HepG2 (cell line): ENCODE results near the gene DPP3. TPM values are rescaled to one million over a fixed set of nuclear protein-coding genes. Genes with fewer than 3 reads are reported as not detected.

Experiments
- ATF1 ChIP-seq: IDR thresholded peaks from 2 replicates; pipeline ENCODE4 v1.6.1; 2016; ENCODE audit warnings: mild to moderate bottlenecking, control low read depth
- FUBP1 ChIP-seq: sonication (generic); formaldehyde crosslinking; IDR thresholded peaks from 2 replicates; pipeline ENCODE4 v1.5.1; 2020; ENCODE audit warnings: missing genetic modification reagents, mild to moderate bottlenecking, borderline replicate concordance
- HES4 ChIP-seq: sonication (generic); formaldehyde crosslinking; IDR thresholded peaks from 2 replicates; pipeline ENCODE4 v1.9.0; 2021; ENCODE audit warnings: mild to moderate bottlenecking, missing genetic modification reagents, borderline replicate concordance
- IKZF1 ChIP-seq: fragments of 450-650 bp; IDR thresholded peaks from 2 replicates; pipeline ENCODE4 v1.7.1; 2016
- MIER2 ChIP-seq: IDR thresholded peaks from 2 replicates; pipeline ENCODE4 v1.6.1; 2016; ENCODE audit warnings: missing biosample characterization, missing genetic modification reagents
- TFE3 ChIP-seq: IDR thresholded peaks from 2 replicates; pipeline ENCODE4 v1.6.1; 2016
- ZNF362 ChIP-seq: sonication (generic); formaldehyde crosslinking; IDR thresholded peaks from 2 replicates; pipeline ENCODE4 v1.4.0; 2020; ENCODE audit warnings: missing genetic modification reagents, mild to moderate bottlenecking, borderline replicate concordance
- ZNF441 ChIP-seq: sonication (generic); formaldehyde crosslinking; IDR thresholded peaks from 2 replicates; pipeline ENCODE4 v1.7.0; 2021; ENCODE audit warnings: missing genetic modification reagents, borderline replicate concordance
- polyA plus RNA-seq, 8 experiments: library from polyadenylated mRNA; depleted of rRNA in 3 of 8; stranded (reverse) in 7 of 8; unstranded in 1 of 8; fragments of >200 nt; fragmentation: Illumina TruSeq in 4 of 8; extraction: Trizol in 4 of 8; gene quantifications; 2 replicates each; pipeline versions ENCODE4 v1.2.1 to v1.2.3, GENCODE V29; 2011 to 2016; ENCODE audit warnings: low read depth in 4 of 8, missing spikeins in 1 of 8, mixed read lengths in 1 of 8; ENCODE audit not compliant: insufficient read depth in 1 of 8
- total RNA-seq, 5 experiments: library from RNA; depleted of rRNA; stranded (reverse); fragments of >200 nt; fragmentation: Illumina TruSeq; extraction: Trizol; gene quantifications; 2 replicates each; pipeline ENCODE4 v1.2.3, GENCODE V29; 2016; ENCODE audit warnings: low read depth in 1 of 5

The DPP3 gene
- total and polyA plus RNA-seq, 2 of the 13 experiments (the other 11 are each of a cell fraction or from before 2014, with no cell fraction given) = 38.4 to 59.8 TPM

GRCh38 chr11:66438504-66439466, 41.4 kb upstream of the DPP3 start, which contains the start of gene MRPL11 (continued):
- TF ChIP-seq ZNF362 (CRISPR knock-in tag) (no peak), HES4 (CRISPR knock-in tag) (no peak), ZNF441 (0 out of 2 replicates have a peak, but pooled peaks have one; percentile 18), ATF1 (peak; percentile 51; the same call in 1 of the 2 replicates), MIER2 (CRISPR knock-in tag) (peak; percentile 78), FUBP1 (CRISPR knock-in tag) (no peak), IKZF1 (no peak), TFE3 (no peak)
- TF ChIP-seq, all 625 proteins: peak for 189
